Putamen (tissue), 1 donor: ENCODE measurements around the gene USP10.
"Not testable (repeated sequence)": the region's sequence is repeated elsewhere in the genome, so short reads cannot be mapped to it uniquely, and the experiment has no call there.

Experiments
- DNase-seq: peaks from one replicate; pipeline ENCODE4 v3.0.0-alpha.2; 2016; ENCODE audit warnings: low spot score

Gene USP10

DNA sequence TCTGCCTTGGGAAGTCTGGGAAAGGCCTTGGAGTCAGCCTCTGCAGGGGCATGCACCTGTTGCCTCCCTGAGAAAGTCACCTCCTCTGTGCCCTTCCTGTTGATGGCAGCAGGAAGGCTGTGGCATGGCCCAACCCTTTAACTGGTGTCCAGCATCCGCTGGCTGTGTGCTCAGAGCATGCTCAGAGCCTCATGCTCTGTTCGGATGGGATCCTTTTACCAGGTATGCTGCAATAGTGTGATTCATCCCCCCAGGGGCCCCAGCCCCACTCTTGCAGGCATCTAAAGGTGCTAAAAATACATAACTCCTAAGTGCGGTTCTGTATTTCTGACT lies 26.6 kb upstream of the USP10 start:
- DNase-seq = no peak

DNA sequence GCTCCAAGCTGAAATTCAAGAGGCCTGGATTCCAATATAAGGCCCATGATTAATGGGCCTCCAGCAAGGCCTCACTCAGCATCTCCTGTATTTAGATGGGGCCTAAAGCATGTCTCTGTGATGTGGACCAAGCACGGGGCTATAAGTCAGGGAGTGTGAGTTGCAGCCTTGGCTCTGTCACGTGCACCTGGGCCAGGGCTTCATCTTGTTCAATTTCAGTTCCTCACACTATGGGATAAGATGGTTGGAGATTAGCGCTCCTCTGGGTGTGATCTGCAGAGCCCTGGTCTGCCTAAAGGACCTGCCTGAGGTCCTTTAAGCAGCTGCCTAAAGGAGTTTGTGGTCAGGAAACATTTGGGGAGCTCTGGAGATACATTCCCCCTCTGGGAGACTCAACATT lies 26.2 kb upstream of the USP10 start:
- no peak for DNase-seq

DNA sequence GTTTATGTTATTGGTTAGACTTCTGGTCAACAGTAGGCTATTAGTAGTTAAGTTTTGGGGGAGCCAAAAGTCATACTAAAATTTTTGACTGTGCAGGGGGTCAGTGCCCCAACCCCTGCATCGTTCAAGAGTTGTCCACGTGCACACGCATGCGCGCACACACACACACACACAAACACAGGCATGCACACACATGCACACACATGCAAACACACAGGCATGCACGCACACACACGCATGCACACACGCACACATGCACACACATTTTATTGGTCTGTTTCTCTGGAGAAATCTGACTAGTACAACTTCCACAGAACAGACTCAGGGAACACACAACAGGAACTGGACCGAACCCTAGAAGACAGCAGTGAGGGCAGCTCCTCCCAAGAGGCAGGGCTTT lies 24.4 kb upstream of the USP10 start:
- DNase-seq = no peak

DNA sequence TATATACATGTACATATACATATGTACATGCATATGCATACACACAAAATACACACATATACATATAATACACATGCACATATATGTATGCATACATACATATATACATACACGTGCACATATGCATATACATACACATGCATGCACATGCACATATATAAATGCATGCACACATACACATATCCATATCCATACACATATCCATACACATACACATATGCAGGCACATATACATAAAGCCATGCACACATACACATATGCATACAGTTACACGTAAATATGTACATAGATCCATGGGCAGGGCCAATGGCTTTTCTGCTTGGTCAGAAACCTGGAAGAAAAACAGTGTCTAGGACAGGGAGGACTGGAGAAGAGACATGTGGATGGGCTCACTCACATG lies 23.9 kb upstream of the USP10 start:
- DNase-seq = no peak

DNA sequence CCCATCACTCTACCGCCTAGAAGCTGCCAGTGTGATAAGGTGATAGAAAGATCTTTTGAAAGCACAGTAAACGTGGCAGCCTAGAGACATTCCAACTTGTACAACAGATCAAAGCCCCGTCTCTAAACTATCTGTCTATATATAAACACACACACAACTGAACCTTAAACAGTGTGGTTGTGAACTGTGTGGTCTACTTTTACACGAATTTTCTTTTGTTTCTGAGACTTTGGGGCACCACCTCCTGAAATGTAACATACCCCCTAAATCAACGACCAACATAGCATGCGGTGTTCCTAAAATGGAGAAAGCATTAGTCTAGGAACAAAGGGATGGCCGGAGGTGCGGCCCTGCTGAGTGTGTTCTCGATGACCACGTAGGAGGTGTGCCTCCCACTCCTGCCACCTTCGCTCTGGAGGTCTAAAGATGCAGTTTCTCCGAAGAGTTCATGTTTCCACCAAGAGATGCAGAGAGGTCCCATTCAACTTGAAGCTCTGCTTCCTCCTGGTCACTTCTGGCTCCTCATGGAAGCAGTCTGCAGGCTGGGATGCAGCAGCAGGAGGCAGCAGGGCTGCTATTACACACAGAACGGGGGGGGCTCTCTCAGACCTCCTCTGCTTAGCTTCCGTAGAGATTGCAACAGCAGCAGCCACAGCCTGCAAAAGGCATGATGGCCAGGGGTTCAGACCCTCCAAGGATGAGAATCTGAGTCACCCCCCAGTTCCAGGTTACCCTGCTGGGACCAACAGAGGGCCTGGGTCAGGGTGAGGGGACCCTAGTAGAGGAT lies 22.6 kb upstream of the USP10 start:
- no peak for DNase-seq

DNA sequence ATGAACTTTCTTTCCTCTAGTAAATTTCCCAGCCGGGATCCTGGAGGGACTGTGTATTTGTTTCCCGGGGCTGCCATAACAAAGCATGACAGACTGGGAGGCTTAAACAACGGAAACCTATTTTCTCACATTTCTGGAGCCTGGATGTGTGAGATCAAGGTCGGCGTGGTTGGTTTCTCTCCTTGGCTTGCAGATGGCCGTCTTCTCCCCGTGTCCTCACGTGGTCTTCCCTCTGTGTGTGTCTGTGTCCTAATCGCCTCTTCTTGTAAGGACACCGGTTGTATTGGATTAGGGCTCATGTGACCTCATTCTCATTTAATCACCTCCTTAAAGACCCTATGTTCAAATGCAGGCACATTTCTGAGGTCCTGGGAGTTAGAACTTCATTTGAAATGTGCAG lies 22.0 kb upstream of the USP10 start:
- no peak for DNase-seq

DNA sequence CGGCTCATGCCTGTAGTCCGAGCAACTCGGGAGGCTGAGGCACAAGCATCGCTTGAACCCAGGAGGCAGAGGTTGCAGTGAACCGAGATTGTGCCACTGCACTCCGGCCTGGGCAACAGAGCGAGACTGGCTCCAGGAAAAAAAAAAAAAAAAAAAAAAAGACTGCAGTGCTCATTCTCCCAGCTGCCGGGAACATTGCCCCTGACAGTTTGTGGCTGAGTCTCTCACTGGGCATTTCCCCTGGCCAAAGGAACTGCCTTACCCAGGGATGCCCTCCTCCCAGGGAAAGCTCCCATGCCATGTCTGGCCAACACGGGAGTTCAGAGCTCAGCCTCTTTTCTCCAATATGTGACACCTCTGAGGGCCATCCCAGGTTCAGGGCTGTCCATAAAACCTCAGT lies 21.3 kb upstream of the USP10 start:
- DNase-seq = no peak

DNA sequence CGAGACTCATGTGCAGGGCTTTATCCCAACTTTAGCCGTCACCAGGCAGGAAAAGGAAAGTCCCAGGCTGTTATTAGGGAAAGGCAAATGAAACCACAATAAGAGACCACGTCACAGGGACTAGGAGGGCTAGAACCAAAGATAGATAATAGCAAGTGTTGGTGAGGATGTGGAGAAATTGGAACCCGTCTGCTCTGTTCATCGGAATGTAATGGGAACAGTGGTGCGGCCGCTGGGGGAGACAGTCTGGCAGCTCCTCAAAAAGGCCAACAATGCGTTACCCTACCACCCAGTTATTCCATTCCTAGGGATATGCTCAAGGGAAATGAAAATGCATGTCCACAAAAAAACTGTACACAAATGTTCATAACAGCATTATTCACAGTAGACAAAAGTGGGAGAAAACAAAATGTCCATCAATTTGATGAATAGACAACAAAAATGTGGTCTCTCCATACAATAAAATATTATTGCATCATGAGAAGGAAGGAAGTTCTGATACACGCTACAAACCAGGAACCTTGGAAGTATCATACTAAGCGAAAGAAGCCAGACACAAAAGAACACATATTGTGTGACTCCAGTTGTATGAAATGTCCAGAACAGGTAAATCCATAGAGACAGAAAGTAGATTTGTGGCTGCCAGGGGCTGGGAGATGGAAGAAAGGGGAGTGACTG lies 19.5 kb upstream of the USP10 start:
- DNase-seq = no peak

DNA sequence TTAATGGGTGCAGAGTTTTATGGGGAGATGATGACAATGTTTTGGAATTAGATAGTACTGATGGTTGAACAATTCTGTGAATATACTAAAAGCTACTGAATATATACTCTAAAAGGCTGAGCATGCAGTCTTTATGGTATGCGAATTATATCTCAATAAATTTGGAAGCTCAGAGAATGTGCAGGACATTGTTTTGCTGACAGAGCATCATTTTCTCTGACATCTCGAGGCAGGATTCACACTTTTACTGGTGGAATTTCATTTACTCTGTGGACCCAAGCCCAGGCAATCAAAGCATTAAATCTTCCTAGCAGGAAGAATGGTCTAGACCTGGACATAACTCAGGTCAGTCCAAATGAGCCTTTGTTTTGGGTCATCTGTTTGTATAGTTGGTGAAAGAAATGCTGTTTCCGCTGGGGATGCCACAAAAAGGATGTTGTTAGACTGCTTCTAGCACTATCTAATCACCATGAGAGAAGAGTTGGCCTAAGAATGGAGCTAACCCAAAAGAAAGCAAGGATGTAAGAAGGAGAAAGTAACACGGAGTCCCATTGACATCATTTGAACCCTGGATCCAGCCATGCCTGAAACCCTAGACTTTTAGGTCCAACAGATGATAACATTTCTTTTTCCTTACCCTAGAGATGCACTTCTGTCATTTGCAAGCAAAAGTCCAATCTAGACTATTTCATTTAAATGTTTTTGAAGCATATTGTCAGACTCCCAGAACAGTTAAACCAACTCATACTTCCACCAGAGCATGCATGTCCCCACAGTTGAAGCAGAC lies 18.8 kb upstream of the USP10 start:
- DNase-seq = no peak

DNA sequence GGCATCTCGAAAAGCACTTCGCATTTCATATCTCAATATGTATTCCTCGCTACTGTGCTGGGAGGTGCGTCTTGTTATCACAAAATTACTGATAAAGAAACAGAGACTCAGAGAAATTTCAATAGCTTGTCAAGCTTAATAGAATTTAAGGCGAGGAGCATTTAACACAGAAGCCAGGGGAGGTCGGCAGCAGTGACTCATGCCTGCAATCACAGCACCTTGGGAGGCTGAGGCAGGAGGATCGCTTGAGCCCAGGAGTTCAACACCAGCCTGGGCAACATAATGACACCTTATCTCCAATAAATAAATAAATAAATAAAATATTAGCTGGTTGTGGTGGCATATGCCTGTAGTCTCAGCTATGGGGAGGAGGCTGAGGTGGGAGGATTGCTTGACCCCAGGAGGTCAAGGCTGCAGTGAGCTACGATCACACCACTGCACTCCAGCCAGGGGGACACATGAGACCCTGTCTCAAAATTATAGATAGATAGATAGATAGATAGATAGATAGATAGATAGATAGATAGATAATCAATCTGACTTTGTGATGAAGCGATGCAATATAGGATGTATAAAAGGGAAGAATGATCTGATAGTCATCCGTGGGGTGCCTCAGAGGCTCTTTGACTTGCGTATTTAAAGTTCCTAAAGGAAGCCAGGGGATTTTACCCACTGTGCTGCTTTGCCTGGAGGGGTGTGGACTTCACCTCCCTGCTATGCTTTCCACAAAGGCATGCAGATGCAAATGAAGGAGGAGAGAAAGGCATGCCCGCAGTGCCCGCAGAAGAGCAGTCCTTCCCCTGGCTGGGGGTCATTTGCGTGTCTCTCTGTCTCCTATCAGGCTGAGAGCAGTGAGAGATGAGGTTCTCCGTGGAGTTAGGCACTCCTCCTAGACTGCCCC lies 15.9 kb upstream of the USP10 start:
- DNase-seq = no peak

DNA sequence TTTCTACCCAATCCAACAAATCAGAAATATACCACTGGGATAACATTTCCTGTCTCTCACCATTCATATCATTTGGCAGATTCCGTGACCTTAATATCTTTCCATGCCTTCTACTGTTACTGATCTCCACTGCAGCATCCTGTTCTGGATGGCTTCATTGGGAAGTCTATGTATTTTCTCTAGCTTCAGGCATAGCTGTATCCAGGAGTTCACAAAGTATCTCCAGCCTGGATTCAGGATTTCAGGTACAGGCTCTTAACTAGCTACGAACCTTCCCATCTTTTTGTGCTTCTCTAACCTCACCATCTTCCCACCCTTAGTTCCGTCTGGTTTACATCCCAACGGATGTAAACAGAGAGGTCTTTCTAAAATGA lies 15.2 kb upstream of the USP10 start:
- DNase-seq = no peak

DNA sequence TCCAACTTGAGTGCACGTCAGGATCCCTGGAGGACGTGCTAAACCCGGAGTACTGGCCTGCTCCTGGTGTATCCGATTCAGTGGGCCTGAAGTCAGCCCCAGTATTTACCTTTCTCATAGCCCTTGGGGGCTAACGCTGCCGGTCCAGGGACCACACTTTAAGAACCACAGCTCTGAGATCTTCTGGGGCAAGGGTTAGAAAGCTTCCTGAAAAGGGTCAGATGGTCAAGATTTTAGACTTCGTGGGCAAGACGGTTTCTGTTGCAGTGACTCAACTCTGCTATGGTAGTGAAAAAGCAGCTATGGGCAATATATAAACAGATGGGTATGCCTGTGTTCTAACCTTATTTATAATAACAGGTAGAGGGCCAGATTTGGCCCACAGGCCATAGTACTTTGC lies 14.6 kb upstream of the USP10 start:
- DNase-seq = no peak

DNA sequence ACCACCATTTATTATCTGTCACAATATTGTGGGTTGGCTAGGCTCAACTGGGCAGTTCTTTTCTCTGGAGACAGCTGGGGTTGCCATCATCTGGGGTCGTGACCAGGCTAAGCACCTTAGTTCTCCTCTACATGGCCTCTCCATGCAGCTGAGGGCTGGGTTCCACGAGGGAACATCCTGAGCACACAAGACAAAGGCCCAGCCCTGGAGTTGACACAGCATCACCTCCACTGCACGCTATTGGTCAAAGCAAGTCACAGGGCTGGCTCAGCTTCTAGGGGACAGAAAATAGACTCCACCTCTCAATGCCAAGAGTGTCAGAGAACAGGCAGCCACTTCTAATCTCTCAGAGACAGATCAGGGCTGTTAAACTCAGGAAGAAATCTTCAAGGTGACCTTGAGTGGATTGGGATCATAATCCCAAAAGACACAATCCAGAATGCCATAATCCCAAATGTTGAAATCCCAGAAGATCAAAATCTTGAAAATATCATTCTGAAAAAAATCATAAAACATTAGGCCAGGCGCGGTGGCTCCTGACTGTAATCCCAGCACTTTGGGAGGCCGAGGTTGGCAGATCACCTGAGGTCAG lies 13.0 kb upstream of the USP10 start:
- no peak for DNase-seq

DNA sequence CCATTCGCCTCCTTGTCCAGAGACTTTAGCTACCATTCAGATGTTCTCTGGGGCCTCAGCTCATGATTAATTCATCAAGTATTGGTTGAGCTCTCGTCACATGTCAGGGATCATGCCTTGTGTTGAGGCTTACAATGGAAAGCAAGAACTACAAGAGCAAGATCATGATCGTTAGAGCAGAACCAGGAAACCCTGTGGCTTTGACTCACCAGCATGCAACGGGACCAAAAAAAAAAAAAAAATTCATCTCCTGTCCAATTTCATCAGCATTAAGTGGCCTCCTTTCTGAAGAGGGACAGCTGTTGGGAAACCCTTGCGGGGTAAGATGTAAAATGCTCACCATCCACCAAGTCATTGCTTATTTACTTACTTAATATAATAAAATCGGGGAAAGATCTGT lies 12.1 kb upstream of the USP10 start:
- DNase-seq = no peak

DNA sequence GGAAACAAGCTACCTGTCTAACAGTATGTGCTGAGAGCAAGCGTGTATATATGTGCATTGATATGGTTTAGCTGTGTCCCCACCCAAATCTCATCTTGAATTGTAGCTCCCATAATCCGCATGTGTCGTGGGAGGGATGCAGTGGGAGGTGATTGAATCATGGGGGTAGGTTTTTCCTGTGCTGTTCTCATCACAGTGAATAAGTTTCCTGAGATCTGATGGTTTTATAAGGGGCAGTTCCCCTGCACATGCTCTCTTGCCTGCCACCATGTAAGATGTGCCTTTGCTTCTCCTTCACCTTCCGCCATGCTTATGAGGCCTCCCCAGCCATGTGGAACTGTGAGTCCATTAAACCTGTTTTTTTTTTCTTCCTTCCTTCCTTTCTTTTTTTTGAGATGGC lies 11.6 kb upstream of the USP10 start:
- not testable (repeated sequence) for DNase-seq

DNA sequence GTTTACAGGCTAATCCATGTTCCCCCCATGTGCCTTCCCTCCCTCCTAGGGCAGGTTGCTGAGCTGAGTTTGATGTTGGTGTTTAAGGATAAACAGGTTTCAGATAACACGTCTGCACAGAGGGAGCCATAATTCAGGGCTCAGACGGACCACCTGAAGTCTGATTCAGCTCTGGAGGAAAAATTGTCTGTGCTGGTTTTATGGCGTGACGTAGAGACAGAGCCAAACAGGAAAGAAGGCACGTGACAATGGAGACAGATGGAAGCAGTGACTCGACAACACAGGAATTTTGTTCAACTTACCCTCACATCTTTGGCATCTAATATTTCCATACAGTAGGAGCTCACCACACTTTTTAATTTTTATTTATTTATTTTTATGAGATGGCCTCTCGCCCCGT lies 10.7 kb upstream of the USP10 start:
- DNase-seq = no peak

DNA sequence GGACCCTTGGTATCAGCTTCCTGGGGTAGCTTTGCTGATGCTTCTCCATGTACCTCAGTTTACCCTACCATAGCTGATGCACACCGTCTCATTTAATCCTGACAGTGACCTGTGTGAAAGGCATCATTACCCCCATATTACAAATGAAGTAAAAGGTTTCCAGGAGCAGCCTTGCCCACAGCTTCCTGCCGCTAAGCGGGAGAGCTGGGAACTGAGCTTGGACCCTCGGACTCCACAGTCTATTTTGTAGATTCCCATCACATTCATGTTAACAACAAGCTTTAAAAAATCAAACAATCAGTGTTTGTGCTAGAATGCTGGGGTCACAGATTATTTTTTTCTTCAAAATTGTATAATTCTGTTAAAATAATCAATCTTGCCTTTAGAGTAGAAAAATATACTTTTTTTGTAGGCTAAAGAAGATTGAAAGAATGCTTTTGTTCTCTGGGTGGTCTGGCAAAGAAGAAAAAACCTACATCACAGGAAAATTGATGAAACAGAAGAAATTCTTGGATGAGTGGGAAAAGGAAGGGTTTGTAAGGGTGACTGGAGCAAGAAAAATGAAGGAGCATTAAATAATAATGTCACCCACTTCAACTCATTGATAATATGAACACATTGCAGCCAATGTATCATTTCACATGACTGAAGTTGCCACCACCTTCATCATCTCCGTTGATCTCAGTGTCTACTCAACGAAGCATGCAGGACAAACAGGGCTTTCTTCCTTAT lies 9.5 kb upstream of the USP10 start:
- DNase-seq = no peak

DNA sequence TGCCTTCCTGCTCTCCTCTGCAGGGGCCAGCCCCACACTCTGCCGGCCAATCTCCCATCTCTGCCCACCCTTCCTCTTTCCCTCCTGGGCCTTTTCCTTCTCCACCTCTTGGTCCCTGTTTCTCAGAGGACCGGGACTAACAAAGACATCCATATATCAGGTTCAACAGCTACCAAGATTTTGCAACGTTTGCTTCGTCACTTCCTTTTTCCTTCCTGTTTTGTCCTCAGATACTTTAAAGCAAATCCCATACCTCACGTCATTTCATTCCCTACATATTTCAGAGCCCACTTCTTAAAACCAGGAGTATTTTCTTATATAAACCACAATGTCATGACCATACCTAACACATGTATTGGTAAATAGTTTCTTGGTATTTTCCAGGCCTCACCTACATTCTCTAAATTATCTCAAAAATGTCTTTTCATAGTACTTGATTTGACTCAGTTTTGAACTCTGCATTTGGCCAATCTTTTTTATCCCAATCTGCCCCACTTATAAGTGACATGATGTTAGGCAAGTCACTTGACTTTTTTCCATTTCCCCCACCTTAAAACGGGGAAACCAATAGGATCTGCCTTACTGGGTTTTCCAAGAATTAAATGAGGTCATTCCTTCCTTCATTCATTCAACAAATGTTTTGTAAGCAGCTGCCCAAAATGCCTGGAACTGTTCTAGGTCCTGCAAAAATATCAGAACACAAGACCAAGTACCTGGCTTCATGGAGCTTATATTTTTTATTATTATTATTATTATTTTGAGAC lies 7.2 kb upstream of the USP10 start:
- no peak for DNase-seq

DNA sequence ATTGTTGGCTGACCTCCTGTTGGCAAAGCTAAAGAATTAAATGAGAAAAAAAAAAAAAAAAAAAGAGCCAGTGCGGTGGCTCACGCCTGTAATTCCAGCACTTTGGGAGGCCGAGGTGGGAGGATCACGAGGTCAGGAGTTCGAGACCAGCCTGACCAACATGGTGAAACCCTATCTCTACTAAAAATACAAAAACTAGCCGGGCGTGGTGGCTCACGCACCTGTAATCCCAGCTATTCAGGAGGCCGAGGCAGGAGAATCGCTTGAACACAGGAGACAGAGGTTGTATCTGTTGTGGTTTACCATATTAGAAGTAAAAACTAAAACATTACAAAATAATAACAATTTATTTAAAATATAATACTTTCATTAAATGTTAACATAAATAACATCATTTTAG lies 5.9 kb upstream of the USP10 start:
- DNase-seq = not testable (repeated sequence)

DNA sequence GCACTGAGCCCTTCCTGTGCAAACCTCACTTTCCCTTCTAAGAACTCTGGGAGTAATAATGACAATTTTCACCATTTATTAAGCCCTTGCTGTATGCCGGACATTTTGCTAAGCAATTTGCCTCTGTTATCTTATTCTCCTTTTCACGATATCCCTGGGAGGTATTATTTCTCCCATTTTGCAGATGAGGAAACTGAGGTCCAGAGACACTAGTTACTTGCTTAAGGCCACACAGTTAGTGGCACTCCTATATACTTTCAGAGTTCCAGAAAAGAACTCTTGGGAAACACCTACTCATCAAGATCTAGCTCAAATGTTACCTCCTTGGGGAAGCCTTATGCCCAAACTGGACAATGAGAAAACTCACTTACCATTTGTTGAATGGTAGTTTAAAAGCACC lies 4.8 kb upstream of the USP10 start:
- DNase-seq = no peak
